Liver (tissue), 9 donors: ENCODE measurements around the gene SETBP1. TPM values are rescaled to one million over a fixed set of nuclear protein-coding genes. Genes with fewer than 3 reads are reported as not detected.

Source experiments
- DNase-seq: peaks from one replicate; pipeline ENCODE4 v3.0.0-alpha.2; 2017; ENCODE audit warnings: low spot score
- H3K27ac ChIP-seq, 2 donors: one replicate each; pipeline ENCODE4 v1.7.0; 2013; ENCODE audit warnings: inconsistent platforms in 2 of 2, low read length in 2 of 2, control low read depth in 1 of 2, low read depth in 1 of 2, mild to moderate bottlenecking in 1 of 2
- H3K27me3 ChIP-seq, 4 donors: one replicate each; pipeline versions ENCODE4 v1.6.1 to v1.7.0; 2013; ENCODE audit warnings: low read length in 3 of 4, inconsistent platforms in 1 of 4, mild to moderate bottlenecking in 1 of 4, moderate library complexity in 1 of 4; ENCODE audit not compliant: control insufficient read depth in 4 of 4, insufficient read depth in 4 of 4
- H3K36me3 ChIP-seq, 4 donors: one replicate each; pipeline versions ENCODE4 v1.6.1 to v1.7.0; 2013; ENCODE audit warnings: low read length in 3 of 4, mild to moderate bottlenecking in 3 of 4, low read depth in 1 of 4, moderate library complexity in 1 of 4; ENCODE audit not compliant: control insufficient read depth in 4 of 4, insufficient read depth in 3 of 4
- H3K4me1 ChIP-seq, 4 donors: one replicate each; pipeline versions ENCODE4 v1.6.1 to v1.7.0; 2013; ENCODE audit warnings: low read length in 3 of 4, mild to moderate bottlenecking in 3 of 4, moderate library complexity in 1 of 4; ENCODE audit not compliant: control insufficient read depth in 4 of 4, insufficient read depth in 4 of 4
- H3K4me3 ChIP-seq, 3 donors: one replicate each; pipeline versions ENCODE4 v1.6.1 to v1.7.0; 2013; ENCODE audit warnings: low read length in 3 of 3, control low read depth in 1 of 3, low read depth in 1 of 3, mild to moderate bottlenecking in 1 of 3
- H3K9ac ChIP-seq, 2 donors: one replicate each; pipeline ENCODE4 v1.7.0; 2013; ENCODE audit warnings: low read length in 2 of 2, mild to moderate bottlenecking in 2 of 2, moderate library complexity in 2 of 2, control low read depth in 1 of 2, low read depth in 1 of 2
- H3K9me3 ChIP-seq, 4 donors: one replicate each; pipeline versions ENCODE4 v1.6.1 to v1.7.0; 2013; ENCODE audit warnings: low read length in 3 of 4; ENCODE audit not compliant: control insufficient read depth in 4 of 4
- EGR1 ChIP-seq, 2 donors: IDR thresholded peaks; 2 replicates each; pipeline ENCODE4 v1.6.1; 2016 to 2018; ENCODE audit warnings: antibody characterized with exemption in 2 of 2, low read depth in 2 of 2
- HNF4G ChIP-seq: IDR thresholded peaks from 2 replicates; pipeline ENCODE4 v1.6.1; 2016; ENCODE audit warnings: antibody characterized with exemption
- MAX ChIP-seq: IDR thresholded peaks from 2 replicates; pipeline ENCODE4 v1.6.1; 2016; ENCODE audit warnings: antibody characterized with exemption
- NR2F2 ChIP-seq: IDR thresholded peaks from 2 replicates; pipeline ENCODE4 v1.6.1; 2016; ENCODE audit warnings: antibody characterized with exemption
- RAD21 ChIP-seq, 2 donors: IDR thresholded peaks; 2 replicates each; pipeline ENCODE4 v1.6.1; 2016; ENCODE audit warnings: antibody characterized with exemption in 2 of 2, mild to moderate bottlenecking in 2 of 2
- REST ChIP-seq: IDR thresholded peaks from 2 replicates; pipeline ENCODE4 v1.6.1; 2016; ENCODE audit warnings: antibody characterized with exemption, mild to moderate bottlenecking
- RXRA ChIP-seq, 2 donors: IDR thresholded peaks; 2 replicates each; pipeline ENCODE4 v1.6.1; 2017 to 2018; ENCODE audit warnings: antibody characterized with exemption in 2 of 2, mild to moderate bottlenecking in 1 of 2
- SP1 ChIP-seq: IDR thresholded peaks from 2 replicates; pipeline ENCODE4 v1.6.1; 2018; ENCODE audit warnings: antibody characterized with exemption, mild to moderate bottlenecking
- TAF1 ChIP-seq: conservative IDR thresholded peaks from 2 replicates; pipeline ENCODE4 v1.6.1; 2016; ENCODE audit warnings: antibody characterized with exemption, mild to moderate bottlenecking
- ZBTB33 ChIP-seq: IDR thresholded peaks from 2 replicates; pipeline ENCODE4 v1.6.1; 2016; ENCODE audit warnings: antibody characterized with exemption
- WGBS: extraction: QIAGEN DNeasy Blood & Tissue Kit; methylation state at CpG from one replicate; pipeline ENCODE4 v1.1.7; 2013; 5-methylcytosine and 5-hydroxymethylcytosine counted together
- polyA plus RNA-seq, 2 donors: library from polyadenylated mRNA; stranded (reverse) in 1 of 2; unstranded in 1 of 2; fragments of 200-250 nt in 1 of 2; fragments of >200 nt in 1 of 2; fragmentation: Nextera tagmentation in 1 of 2; extraction: Ambion mirVana in 1 of 2; gene quantifications; one replicate each; pipeline versions ENCODE4 v1.2.1 to v1.2.3, GENCODE V29; 2013 to 2015
- total RNA-seq, 2 donors: library from RNA; depleted of rRNA; stranded (reverse); fragments of >200 nt; gene quantifications; one replicate each; pipeline ENCODE4 v1.2.3, GENCODE V29; 2014
- donor health status: healthy.
- donor health status: healthy.
- donor health status: healthy.
- donor health status: healthy.
- donor health status: healthy.

SETBP1 gene
- total and polyA plus RNA-seq, 4 donors, result 2.5 to 15.8 (median 4.7) TPM

GRCh38 chr18:44883671-44884070 lies 203.0 kb downstream of the SETBP1 start:
- whole genome bisulfite sequencing, result 96% methylated on average over 4 of the region's 4 CpGs
- H3K9ac ChIP-seq, result no peak overlapping the region
- no peaks in the 10 kb centered on the region for H3K27me3 ChIP-seq
- H3K9me3 ChIP-seq, result no peaks in the 10 kb centered on the region
- peaks cover 4 to 29% (median 18%) of the 10 kb centered on the region in 4 donors for H3K4me1 ChIP-seq
- no peaks in the 10 kb centered on the region for H3K36me3 ChIP-seq
- no peak overlapping the region for H3K4me3 ChIP-seq
- no peak overlapping the region for H3K27ac ChIP-seq
- TF ChIP-seq REST (no peak), HNF4G (no peak)
- no peak for DNase-seq

- TF ChIP-seq TAF1, result no peak
- TF ChIP-seq NR2F2, result no peak
- TF ChIP-seq RAD21 (IDR thresholded peaks at IDR 0.05), result no peak
- no peak for TF ChIP-seq ZBTB33
- no peak for TF ChIP-seq SP1
- no peak for TF ChIP-seq MAX
- TF ChIP-seq RXRA (IDR thresholded peaks at IDR 0.05), result no peak
- no peak for TF ChIP-seq HNF4G
- TF ChIP-seq EGR1 (IDR thresholded peaks at IDR 0.05; ENCODE audit: low read depth in 2 of 2), result no peak
- TF ChIP-seq REST, result no peak
- Histone ChIP-seq H3K36me3 (no peaks in the 10 kb centered on the region), H3K9ac (no peak overlapping the region), H3K4me1 (peaks cover 4 to 29% (median 18%) of the 10 kb centered on the region in 4 donors), H3K27ac (no peak overlapping the region), H3K27me3 (no peaks in the 10 kb centered on the region), H3K4me3 (no peak overlapping the region), H3K9me3 (no peaks in the 10 kb centered on the region)
- no peak for DNase-seq
Observed at GRCh38 chr18:44884431-44884830, 203.7 kb downstream of the SETBP1 start.
